GM12801 (cell line): ENCODE results near the gene EGFR.

Experiments used
- CTCF ChIP-seq: IDR thresholded peaks from one replicate; pipeline ENCODE4 v1.5.1; 2011; ENCODE audit warnings: control low read depth; ENCODE audit not compliant: insufficient read length; ENCODE audit errors: extremely low read depth

EGFR gene

DNA sequence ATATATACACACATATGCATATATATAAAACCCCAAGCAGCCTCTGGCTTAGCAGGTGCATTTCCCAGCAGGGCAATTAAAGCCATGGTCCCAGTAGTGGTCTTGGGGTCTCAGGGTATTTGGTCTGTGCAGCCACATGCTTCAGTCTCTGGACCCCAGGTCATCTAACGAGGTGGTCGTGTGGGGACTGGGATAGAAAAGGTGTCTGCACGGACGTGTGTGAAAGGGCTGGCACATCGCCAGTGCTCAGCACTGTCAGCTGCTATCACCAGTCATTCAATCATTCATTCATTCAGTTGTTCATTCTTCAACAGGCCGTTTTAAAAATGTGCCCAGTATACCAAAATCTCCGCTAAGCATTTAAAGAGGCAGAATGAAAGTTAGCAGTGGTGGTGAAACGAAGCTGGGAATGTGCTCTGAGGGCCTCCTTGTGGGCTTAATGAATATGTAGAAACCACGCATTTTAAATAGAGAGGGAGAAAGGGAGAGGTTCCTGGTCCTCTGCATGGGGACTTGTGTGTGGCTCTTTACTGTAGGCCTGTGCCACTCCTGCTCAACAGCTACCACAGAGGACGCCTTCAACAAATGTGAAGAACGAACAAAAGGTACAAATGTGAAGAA lies 170.4 kb downstream of the EGFR start:
- TF ChIP-seq CTCF = no peak

- TF ChIP-seq CTCF = no peak
Measured at GRCh38 chr7:55189878-55190436, 171.1 kb downstream of the EGFR start.

GRCh38 chr7:55190511-55191160 lies 171.8 kb downstream of the EGFR start:
- no peak for TF ChIP-seq CTCF

GRCh38 chr7:55191161-55191925 lies 172.5 kb downstream of the EGFR start:
- TF ChIP-seq CTCF = no peak

GRCh38 chr7:55191926-55192692 lies 173.3 kb downstream of the EGFR start:
- TF ChIP-seq CTCF = no peak

- no peak for TF ChIP-seq CTCF
Measured at GRCh38 chr7:55192723-55193122, 173.9 kb downstream of the EGFR start.

DNA sequence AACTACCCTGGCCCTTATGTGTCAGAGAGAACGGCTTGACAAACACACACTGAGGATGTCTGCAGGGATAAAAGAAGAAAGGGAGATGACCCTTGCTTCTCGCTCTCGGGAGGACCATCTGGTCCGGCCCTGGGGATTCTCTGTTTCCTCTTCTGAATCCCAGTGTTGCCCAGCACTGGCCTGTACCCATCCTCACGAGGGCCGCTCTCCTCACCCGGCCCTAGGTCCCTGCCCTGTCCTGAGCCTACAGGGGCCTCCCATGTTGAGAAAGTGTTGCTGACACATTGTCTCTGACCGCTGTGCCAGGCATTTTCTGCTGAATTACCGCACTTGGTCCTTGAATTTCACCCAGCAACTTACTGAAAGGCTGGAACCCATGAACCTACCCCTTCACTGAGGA lies 174.4 kb downstream of the EGFR start:
- TF ChIP-seq CTCF = no peak
